K562 (cell line): Measurements from ENCODE around the gene SGK1.

ENCODE experiments used
- KAT8 ChIP-seq: fragments of 450-650 bp; IDR thresholded peaks from 2 replicates; pipeline ENCODE4 v1.6.1; 2016; ENCODE audit warnings: low read depth, mild to moderate bottlenecking
- KLF10 ChIP-seq: fragments of 250-450 bp; sonication (Bioruptor Pico); IDR thresholded peaks from 2 replicates; pipeline ENCODE4 v1.6.1; 2021; ENCODE audit warnings: matching md5 sums
- MAZ ChIP-seq, 2 experiments: fragments of 450-650 bp in 1 of 2; sonication (generic) in 1 of 2; formaldehyde crosslinking; IDR thresholded peaks in 1 of 2; conservative IDR thresholded peaks in 1 of 2; 2 replicates each; pipeline versions ENCODE4 v1.4.0 to v1.5.0; 2020; ENCODE audit warnings: mild to moderate bottlenecking in 1 of 2, missing genetic modification reagents in 1 of 2
- POLR2A ChIP-seq: fragments of 450-650 bp; conservative IDR thresholded peaks from 2 replicates; pipeline ENCODE4 v1.6.1; 2016
- SMARCE1 ChIP-seq: fragments of 450-650 bp; IDR thresholded peaks from 2 replicates; pipeline ENCODE4 v1.7.1; 2016; ENCODE audit warnings: mild to moderate bottlenecking
- TCF3 ChIP-seq: sonication (generic); formaldehyde crosslinking; IDR thresholded peaks from 2 replicates; pipeline ENCODE4 v1.4.0; 2020; ENCODE audit warnings: mild to moderate bottlenecking, missing genetic modification reagents
- XRCC3 ChIP-seq: fragments of 450-650 bp; IDR thresholded peaks from 2 replicates; pipeline ENCODE4 v1.6.1; 2017; ENCODE audit warnings: mild to moderate bottlenecking, moderate library complexity
- ZNF146 ChIP-seq: IDR thresholded peaks from one replicate; pipeline ENCODE4 v1.6.1; 2018; ENCODE audit warnings: missing compliant biosample characterization; ENCODE audit not compliant: unreplicated experiment
- ZNF263 ChIP-seq: sonication (generic); formaldehyde crosslinking; IDR thresholded peaks from 2 replicates; pipeline ENCODE4 v1.8.0; 2022; ENCODE audit warnings: mild to moderate bottlenecking, missing genetic modification reagents, borderline replicate concordance
- ZNF311 ChIP-seq: fragments of 250-450 bp; sonication (Bioruptor Pico); IDR thresholded peaks from 2 replicates; pipeline ENCODE4 v1.4.0; 2020; ENCODE audit warnings: mild to moderate bottlenecking, moderate library complexity
- TF ChIP-seq, protein P1 (sequence below), 3 experiments: IDR thresholded peaks in 2 of 3; conservative IDR thresholded peaks in 1 of 3; 2 replicates each; pipeline ENCODE4 v1.5.1; 2011 to 2012; ENCODE audit warnings: low read length in 3 of 3, mild to moderate bottlenecking in 3 of 3, control low read depth in 2 of 3, improper control_type of control experiment in 1 of 3, inconsistent platforms in 1 of 3, low read depth in 1 of 3, mixed read lengths in 1 of 3, moderate library complexity in 1 of 3; ENCODE audit not compliant: insufficient read depth in 2 of 3
- TF ChIP-seq, protein P2 (sequence below): fragments of 450-650 bp; IDR thresholded peaks from 2 replicates; pipeline ENCODE4 v1.6.1; 2016
- TF ChIP-seq, protein P3 (sequence below): IDR thresholded peaks from 2 replicates; pipeline ENCODE4 v1.6.1; 2012; ENCODE audit warnings: low read depth, low read length, improper control_type of control experiment, borderline replicate concordance
- TF ChIP-seq, protein P4 (sequence below), 2 experiments: fragments of 450-650 bp in 1 of 2; sonication (generic) in 1 of 2; formaldehyde crosslinking in 1 of 2; IDR thresholded peaks; 2 replicates each; pipeline versions ENCODE4 v1.7.1 to v1.9.0; 2016 to 2022; ENCODE audit warnings: inconsistent platforms in 1 of 2, mild to moderate bottlenecking in 1 of 2, missing genetic modification reagents in 1 of 2

DNA sequence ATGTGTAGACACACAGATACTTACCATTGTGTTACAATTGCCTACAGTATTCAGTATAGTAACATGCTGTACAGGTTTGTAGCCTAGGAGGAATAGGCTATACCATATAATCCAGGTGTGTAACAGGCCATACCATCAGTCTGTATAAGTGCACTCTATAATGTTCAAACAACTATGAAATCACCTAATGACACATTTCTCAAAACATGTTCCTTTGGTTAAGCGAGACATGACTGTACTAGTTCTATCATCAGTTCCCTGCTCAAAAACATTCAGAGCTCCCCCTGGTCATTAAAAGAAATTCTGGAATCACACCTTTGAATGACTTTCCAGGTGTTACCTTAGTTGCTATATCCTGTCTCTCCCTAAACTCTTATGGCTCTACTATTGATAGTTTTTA lies 195.1 kb downstream of the SGK1 start:
- TF ChIP-seq ZNF311, result no peak
- TF ChIP-seq KLF10 (CRISPR knock-in tag), result no peak
- TF ChIP-seq, protein P1, sequence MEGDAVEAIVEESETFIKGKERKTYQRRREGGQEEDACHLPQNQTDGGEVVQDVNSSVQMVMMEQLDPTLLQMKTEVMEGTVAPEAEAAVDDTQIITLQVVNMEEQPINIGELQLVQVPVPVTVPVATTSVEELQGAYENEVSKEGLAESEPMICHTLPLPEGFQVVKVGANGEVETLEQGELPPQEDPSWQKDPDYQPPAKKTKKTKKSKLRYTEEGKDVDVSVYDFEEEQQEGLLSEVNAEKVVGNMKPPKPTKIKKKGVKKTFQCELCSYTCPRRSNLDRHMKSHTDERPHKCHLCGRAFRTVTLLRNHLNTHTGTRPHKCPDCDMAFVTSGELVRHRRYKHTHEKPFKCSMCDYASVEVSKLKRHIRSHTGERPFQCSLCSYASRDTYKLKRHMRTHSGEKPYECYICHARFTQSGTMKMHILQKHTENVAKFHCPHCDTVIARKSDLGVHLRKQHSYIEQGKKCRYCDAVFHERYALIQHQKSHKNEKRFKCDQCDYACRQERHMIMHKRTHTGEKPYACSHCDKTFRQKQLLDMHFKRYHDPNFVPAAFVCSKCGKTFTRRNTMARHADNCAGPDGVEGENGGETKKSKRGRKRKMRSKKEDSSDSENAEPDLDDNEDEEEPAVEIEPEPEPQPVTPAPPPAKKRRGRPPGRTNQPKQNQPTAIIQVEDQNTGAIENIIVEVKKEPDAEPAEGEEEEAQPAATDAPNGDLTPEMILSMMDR (IDR thresholded peaks at IDR 0.05 in 2 of 3, conservative IDR thresholded peaks at IDR 0.05 in 1 of 3; ENCODE audit: insufficient read depth in 2 of 3, low read depth in 1 of 3, low read length in 3 of 3), result no peak
- no peak for TF ChIP-seq ZNF146 (CRISPR knock-in tag)
- no peak for TF ChIP-seq MAZ (CRISPR knock-in tag; conservative IDR thresholded peaks at IDR 0.05 in 1 of 2, IDR thresholded peaks at IDR 0.05 in 1 of 2)
- no peak for TF ChIP-seq POLR2A
- TF ChIP-seq XRCC3, result no peak
- TF ChIP-seq TCF3 (CRISPR knock-in tag), result no peak
- no peak for TF ChIP-seq ZNF263 (CRISPR knock-in tag)
- TF ChIP-seq, protein P2, sequence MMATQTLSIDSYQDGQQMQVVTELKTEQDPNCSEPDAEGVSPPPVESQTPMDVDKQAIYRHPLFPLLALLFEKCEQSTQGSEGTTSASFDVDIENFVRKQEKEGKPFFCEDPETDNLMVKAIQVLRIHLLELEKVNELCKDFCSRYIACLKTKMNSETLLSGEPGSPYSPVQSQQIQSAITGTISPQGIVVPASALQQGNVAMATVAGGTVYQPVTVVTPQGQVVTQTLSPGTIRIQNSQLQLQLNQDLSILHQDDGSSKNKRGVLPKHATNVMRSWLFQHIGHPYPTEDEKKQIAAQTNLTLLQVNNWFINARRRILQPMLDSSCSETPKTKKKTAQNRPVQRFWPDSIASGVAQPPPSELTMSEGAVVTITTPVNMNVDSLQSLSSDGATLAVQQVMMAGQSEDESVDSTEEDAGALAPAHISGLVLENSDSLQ, result no peak
- TF ChIP-seq, protein P3, sequence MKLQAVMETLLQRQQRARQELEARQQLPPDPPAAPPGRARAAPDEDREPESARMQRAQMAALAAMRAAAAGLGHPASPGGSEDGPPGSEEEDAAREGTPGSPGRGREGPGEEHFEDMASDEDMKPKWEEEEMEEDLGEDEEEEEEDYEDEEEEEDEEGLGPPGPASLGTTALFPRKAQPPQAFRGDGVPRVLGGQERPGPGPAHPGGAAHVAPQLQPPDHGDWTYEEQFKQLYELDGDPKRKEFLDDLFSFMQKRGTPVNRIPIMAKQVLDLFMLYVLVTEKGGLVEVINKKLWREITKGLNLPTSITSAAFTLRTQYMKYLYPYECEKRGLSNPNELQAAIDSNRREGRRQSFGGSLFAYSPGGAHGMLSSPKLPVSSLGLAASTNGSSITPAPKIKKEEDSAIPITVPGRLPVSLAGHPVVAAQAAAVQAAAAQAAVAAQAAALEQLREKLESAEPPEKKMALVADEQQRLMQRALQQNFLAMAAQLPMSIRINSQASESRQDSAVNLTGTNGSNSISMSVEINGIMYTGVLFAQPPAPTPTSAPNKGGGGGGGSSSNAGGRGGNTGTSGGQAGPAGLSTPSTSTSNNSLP, result no peak
- TF ChIP-seq, protein P4, sequence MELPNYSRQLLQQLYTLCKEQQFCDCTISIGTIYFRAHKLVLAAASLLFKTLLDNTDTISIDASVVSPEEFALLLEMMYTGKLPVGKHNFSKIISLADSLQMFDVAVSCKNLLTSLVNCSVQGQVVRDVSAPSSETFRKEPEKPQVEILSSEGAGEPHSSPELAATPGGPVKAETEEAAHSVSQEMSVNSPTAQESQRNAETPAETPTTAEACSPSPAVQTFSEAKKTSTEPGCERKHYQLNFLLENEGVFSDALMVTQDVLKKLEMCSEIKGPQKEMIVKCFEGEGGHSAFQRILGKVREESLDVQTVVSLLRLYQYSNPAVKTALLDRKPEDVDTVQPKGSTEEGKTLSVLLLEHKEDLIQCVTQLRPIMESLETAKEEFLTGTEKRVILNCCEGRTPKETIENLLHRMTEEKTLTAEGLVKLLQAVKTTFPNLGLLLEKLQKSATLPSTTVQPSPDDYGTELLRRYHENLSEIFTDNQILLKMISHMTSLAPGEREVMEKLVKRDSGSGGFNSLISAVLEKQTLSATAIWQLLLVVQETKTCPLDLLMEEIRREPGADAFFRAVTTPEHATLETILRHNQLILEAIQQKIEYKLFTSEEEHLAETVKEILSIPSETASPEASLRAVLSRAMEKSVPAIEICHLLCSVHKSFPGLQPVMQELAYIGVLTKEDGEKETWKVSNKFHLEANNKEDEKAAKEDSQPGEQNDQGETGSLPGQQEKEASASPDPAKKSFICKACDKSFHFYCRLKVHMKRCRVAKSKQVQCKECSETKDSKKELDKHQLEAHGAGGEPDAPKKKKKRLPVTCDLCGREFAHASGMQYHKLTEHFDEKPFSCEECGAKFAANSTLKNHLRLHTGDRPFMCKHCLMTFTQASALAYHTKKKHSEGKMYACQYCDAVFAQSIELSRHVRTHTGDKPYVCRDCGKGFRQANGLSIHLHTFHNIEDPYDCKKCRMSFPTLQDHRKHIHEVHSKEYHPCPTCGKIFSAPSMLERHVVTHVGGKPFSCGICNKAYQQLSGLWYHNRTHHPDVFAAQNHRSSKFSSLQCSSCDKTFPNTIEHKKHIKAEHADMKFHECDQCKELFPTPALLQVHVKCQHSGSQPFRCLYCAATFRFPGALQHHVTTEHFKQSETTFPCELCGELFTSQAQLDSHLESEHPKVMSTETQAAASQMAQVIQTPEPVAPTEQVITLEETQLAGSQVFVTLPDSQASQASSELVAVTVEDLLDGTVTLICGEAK (IDR thresholded peaks at IDR 0.05), result no peak
- TF ChIP-seq, protein P4 (CRISPR knock-in tag; IDR thresholded peaks at IDR 0.05), result no peak
- no peak for TF ChIP-seq SMARCE1
- TF ChIP-seq KAT8, result no peak
